ENCODE data around the gene KCNG2. TPM values are rescaled to one million over a fixed set of nuclear protein-coding genes. Genes with fewer than 3 reads are reported as not detected.

The KCNG2 gene
- total RNA-seq, 1 donor: not detected

- H3K4me3 ChIP-seq (ENCODE audit: low read depth, low read length): no peak overlapping the region
- TF ChIP-seq CTCF (IDR thresholded peaks at IDR 0.05; ENCODE audit: insufficient read depth, low read length): no peak
- no peak for DNase-seq (ENCODE audit: low read depth)
These were observed 115.5 kb downstream of the KCNG2 start for GRCh38 chr18:79912994-79913831.

GRCh38 chr18:79914614-79915160 lies 116.9 kb downstream of the KCNG2 start:
- no peak overlapping the region for H3K4me3 ChIP-seq (ENCODE audit: low read depth, low read length)
- DNase-seq (ENCODE audit: low read depth): no peak
- TF ChIP-seq CTCF (IDR thresholded peaks at IDR 0.05; ENCODE audit: insufficient read depth, low read length): no peak

- no peak overlapping the region for H3K4me3 ChIP-seq (ENCODE audit: low read depth, low read length)
- TF ChIP-seq CTCF (IDR thresholded peaks at IDR 0.05; ENCODE audit: insufficient read depth, low read length): no peak
- no peak for DNase-seq (ENCODE audit: low read depth)
These were observed 117.7 kb downstream of the KCNG2 start for GRCh38 chr18:79915161-79916127.

- TF ChIP-seq CTCF (IDR thresholded peaks at IDR 0.05; ENCODE audit: insufficient read depth, low read length): no peak
- DNase-seq (ENCODE audit: low read depth): no peak
- H3K4me3 ChIP-seq (ENCODE audit: low read depth, low read length): no peak overlapping the region
These were observed 118.4 kb downstream of the KCNG2 start for GRCh38 chr18:79916128-79916494.

- TF ChIP-seq CTCF (IDR thresholded peaks at IDR 0.05; ENCODE audit: insufficient read depth, low read length): no peak
- DNase-seq (ENCODE audit: low read depth): no peak
These were observed 118.9 kb downstream of the KCNG2 start for GRCh38 chr18:79916546-79917168.

GRCh38 chr18:79917169-79917852 lies 119.6 kb downstream of the KCNG2 start:
- TF ChIP-seq CTCF (IDR thresholded peaks at IDR 0.05; ENCODE audit: insufficient read depth, low read length): no peak
- no peak overlapping the region for H3K4me3 ChIP-seq (ENCODE audit: low read depth, low read length)
- no peak for DNase-seq (ENCODE audit: low read depth)

More at GRCh38 chr18:79916546-79917168, 118.9 kb downstream of the KCNG2 start:
- no peak overlapping the region for H3K4me3 ChIP-seq (ENCODE audit: low read depth, low read length)
